KOPT-K1 (cell line): ENCODE results near the gene LOXL3.
"Not testable (repeated sequence)": the region's sequence is repeated elsewhere in the genome, so short reads cannot be mapped to it uniquely, and the experiment has no call there.

Source experiments
- H3K27ac ChIP-seq: fragments of 200-600 bp; sonication (generic); 2 replicates; pipeline ENCODE4 v1.5.1; 2016; ENCODE audit warnings: antibody characterized with exemption, mild to moderate bottlenecking, low read depth, low read length; ENCODE audit not compliant: poor library complexity, severe bottlenecking
- H3K36me3 ChIP-seq: fragments of 200-600 bp; sonication (generic); 2 replicates; pipeline ENCODE4 v1.5.1; 2017; ENCODE audit warnings: antibody characterized with exemption, mild to moderate bottlenecking, low read length, moderate library complexity; ENCODE audit not compliant: insufficient read depth
- H3K9me3 ChIP-seq: fragments of 200-600 bp; sonication (generic); 2 replicates; pipeline ENCODE4 v1.5.1; 2017; ENCODE audit warnings: antibody characterized with exemption, low read length, mild to moderate bottlenecking; ENCODE audit not compliant: insufficient read depth, poor library complexity, severe bottlenecking

The LOXL3 gene

DNA sequence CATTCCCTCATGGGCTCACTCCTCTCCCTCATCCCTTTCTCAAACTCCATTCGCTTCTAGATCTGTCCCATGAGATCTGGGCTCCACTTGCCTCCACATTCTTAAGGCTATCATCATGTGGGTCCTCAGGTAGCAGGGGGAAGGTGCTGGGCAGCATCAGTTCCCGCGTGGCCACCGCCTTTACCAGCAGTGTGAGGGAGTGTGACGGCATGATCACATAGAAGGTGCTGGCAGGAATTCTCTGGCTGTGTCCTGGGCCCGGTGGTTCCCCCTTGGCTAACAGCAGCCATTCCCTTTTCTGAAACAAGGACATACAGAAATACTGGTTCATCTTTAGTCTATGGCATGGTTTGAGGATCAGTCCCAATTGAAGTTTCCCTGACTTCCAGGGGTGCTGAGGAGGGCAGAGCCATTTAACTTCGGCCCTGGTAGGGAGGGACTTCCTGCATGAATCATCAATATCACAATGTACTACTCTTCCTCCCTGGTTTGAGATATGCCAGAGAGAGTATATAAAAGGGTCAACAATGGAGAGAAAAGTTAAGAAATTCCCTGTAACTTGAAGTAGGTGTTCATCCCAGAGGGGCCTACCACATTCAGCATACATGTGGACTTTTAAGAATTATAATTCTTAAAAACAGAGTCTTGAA lies 8.5 kb upstream of the LOXL3 start:
- Histone ChIP-seq H3K27ac (no peak overlapping the region), H3K9me3 (no peaks in the 10 kb centered on the region), H3K36me3 (no peaks in the 10 kb centered on the region)

DNA sequence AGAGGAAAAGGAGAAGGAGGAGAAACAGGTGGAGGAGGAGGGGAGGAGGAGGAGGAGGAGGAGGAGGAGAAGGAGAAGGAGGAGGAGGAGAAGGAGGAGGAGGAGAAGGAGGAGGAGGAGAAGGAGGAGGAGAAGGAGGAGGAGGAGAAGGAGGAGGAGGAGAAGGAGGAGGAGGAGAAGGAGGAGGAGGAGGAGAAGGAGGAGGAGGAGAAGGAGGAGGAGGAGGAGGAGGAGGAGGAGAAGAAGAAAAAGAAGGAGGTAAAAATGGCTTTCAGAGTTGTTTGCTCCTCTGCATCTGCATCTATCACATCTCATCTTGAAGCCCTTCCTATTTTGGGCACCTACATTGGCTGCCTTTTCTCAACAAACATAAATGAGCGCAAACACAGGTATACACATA lies 7.3 kb upstream of the LOXL3 start:
- H3K27ac ChIP-seq, H3K36me3 ChIP-seq, H3K9me3 ChIP-seq: not testable (repeated sequence)

DNA sequence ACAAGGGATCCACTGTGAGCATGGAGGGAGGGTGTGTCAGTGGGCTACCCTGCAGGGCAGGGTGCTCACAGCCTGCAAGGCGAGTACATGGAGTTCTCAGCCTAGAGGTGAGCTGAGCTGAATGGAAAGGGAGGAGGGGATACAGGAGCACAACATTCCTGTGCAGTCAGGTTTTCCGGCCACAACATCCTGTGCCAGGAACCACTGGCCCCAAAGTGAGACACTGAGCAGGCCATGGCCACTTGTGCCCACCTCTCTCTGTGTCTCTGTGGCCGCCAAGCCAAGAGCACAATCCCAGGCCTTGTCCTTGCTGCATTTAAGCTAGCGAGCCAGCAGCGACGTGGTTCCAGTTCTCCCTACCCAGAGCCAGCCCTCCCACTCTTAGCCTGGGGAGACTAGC lies 6.8 kb upstream of the LOXL3 start:
- no peak overlapping the region for H3K27ac ChIP-seq
- no peaks in the 10 kb centered on the region for H3K36me3 ChIP-seq
- H3K9me3 ChIP-seq = no peaks in the 10 kb centered on the region

DNA sequence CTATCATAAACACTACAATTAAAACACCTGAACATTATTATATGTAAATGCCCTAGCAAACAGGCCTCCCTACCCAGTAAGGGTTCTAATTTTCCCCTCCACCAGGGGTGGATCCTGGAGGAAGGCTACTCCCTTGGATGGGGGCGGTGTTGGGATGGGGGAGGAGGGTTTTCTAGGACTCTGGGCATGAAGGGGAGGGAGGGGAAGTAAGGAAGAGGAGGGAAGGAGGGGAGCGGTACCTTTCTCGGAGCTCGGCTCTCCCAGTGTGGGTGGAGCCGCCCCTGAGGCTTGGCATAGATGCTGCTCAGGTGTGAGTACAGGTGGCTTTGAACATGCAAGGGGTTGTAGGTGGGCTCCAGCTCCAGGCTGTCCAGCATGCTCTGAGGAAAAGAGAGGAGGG lies 6.2 kb upstream of the LOXL3 start:
- Histone ChIP-seq H3K27ac (no peak overlapping the region), H3K9me3 (no peaks in the 10 kb centered on the region), H3K36me3 (no peaks in the 10 kb centered on the region)

DNA sequence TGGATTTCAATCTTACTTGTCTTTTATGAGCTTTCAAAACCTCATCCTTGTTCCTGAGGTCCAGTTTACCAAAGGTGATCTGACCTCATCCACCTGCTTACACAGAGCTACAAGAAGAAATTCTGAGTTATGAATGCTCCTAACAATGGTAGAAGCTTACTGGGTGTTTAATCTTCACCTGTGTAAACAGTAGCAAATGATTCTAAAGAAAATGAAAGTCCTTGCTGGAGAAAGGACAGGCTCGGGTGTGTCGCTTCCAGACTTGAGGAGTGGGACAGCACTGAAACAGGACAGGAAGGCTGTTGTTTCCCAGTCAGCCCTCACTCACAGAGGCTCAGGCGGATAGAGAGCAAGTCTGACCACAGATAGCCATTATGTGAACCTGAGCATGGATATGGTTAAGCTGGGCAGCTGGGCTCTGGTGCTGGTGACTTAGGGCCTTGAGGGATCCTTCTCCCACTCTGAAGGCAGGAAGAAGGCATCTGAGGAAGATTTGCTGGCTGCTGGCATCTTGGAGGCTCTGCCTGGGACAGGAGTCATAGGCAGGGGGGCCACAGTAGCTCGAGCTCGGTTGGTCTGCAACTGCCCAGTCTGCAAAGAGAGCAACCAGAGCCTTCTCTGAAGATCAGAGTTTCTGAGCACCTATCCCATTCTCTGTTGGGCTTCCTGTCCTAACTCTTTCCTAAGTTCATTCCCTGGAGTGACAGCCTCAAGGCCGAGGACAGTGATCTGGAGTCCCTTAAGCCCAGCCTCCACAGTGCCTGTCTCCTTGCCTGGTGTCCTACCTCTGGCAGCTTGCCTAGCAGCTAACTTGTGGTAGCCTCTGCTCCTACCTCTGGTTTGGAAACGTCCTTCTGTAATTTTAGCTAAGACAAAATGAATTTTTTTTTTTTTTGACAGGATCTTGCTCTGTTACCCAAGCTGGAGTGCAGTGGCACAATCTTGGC lies 4.8 kb upstream of the LOXL3 start:
- H3K36me3 ChIP-seq = no peaks in the 10 kb centered on the region
- no peaks in the 10 kb centered on the region for H3K9me3 ChIP-seq
- H3K27ac ChIP-seq = no peak overlapping the region

DNA sequence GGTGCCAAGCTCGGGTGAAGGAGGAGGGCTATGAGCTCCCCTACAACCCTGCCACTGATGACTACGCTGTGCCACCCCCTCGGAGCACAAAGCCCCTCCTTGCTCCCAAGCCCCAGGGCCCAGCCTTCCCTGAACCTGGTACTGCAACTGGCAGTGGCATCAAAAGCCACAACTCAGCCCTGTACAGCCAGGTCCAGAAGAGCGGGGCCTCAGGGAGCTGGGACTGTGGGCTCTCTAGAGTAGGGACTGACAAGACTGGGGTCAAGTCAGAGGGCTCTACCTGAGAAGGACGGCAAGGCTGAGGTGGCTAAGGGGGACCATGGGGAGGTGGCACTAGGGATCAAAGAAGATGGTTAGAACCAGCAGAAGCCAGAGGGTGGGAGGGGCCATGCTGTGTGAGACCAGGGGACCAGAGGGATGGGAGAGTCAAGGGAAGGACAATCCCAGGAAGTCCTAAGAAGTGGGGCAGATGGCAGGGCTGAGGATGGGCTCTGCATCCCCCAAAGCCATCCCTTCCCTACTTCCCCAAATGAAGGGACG lies 3.2 kb upstream of the LOXL3 start:
- Histone ChIP-seq H3K9me3 (no peaks in the 10 kb centered on the region), H3K36me3 (no peaks in the 10 kb centered on the region), H3K27ac (no peak overlapping the region)

DNA sequence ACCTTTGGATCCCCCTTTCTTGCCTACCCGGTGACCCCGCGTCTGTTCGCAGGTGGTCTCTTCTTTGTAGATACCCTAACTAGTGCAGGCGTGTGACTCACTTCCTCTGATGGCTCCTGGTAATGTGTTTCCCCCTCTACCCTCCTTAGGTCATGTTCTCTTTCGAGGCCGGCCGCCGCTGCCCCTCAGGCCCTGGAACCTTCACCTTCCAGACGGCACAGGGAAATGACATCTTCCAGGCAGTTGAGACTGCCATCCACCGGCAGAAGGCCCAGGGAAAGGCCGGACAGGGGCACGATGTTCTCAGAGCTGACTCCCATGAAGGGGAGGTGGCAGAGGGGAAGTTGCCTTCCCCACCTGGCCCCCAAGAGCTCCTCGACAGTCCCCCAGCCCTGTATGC lies 2.4 kb upstream of the LOXL3 start:
- Histone ChIP-seq H3K9me3 (no peaks in the 10 kb centered on the region), H3K36me3 (no peaks in the 10 kb centered on the region), H3K27ac (no peak overlapping the region)

DNA sequence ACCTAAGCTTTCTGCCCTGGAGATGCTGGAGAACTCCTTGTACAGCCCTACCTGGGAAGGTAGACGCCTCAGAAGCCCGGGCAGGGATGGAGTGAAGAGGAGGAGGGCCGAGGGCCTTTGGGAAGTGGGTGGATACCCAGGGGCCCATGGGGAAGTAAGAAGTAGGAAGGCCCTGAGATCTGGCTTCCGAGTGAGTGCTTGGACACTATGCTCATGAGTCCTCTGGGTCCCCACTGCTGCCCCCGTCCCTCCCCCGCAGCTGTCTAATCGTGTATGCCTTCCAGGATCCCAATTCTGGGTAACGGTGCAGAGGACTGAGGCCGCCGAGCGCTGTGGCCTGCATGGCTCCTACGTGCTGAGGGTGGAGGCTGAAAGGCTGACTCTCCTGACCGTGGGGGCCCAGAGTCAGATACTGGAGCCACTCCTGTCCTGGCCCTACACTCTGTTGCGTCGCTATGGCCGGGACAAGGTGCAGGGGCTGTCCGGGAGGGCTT lies 1.9 kb upstream of the LOXL3 start:
- Histone ChIP-seq H3K9me3 (no peaks in the 10 kb centered on the region), H3K36me3 (no peaks in the 10 kb centered on the region), H3K27ac (no peak overlapping the region)

DNA sequence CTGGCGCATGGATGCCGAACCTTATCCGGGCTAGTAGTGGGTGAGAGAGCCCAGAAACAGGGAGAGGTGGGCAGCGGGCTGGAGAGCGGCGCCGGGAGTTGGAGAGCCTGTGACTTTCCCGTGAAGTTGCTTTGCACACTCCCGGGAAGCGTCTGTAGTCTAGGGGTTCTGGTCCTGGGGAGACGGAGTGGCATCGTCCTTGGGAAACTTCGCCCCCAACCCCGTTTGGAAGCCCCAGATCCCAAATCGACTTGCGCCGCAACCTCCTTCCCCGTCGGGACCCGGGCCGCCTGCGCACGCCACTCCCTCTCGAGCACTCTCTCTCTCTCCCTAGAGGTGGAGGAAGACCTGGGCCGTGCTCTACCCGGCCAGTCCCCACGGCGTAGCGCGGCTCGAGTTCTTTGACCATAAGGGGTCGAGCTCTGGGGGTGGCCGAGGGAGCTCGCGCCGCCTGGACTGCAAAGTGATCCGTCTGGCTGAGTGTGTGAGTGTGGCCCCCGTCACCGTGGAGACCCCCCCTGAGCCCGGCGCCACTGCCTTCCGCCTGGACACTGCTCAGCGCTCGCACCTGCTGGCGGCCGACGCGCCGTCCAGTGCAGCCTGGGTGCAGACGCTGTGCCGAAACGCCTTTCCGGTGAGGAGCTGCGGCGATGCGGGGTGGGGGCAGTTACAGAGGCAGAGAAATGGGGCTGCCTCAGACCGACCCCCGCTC lies 1.2 kb upstream of the LOXL3 start:
- Histone ChIP-seq H3K36me3 (no peaks in the 10 kb centered on the region), H3K27ac (peak overlapping the region; percentile 54), H3K9me3 (no peaks in the 10 kb centered on the region)

DNA sequence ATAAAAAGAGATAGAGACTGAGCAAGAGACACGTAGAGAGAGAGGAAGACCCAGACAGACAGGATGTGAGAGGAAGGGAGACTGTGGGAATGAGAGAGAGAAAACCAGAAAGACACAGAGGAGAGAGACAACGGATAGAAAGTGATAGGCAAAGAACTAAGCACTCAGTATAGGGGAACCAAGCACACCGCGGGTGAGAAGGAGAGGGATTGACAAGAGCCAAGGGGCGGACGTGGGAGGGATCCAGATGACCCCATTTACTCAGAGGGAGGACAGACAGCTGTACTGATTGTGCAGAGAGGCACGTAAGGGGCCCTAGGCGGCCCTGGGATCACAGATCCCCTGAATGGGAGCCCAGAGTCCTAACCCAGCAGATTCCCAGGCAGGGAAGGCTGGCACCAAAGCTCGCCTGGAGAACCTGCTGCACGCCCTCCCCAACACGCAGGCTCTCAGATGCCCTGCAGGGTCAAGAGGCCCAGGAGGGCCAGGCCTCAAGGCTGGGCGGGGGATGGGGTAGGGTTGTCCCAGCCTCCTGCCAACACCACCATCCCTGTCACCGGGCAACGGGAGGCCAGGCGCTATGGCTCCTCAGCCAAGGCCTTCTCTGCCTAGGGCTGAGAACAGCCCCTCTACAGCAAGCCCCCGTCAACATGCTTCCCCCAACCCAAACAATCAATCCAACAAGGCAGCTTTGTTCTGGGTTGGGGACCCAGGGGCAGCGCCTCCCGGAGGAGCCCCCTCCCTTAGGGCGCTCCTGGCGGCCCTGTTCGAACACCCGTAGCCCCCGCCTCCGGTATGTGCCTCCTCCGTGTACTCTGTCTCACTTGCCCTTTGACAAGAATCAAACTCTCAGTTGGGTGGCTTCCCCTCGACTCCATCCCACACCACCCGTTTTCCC lies 579 bp downstream of the LOXL3 start:
- H3K36me3 ChIP-seq = no peaks in the 10 kb centered on the region
- H3K27ac ChIP-seq = no peak overlapping the region
- H3K9me3 ChIP-seq = no peaks in the 10 kb centered on the region

DNA sequence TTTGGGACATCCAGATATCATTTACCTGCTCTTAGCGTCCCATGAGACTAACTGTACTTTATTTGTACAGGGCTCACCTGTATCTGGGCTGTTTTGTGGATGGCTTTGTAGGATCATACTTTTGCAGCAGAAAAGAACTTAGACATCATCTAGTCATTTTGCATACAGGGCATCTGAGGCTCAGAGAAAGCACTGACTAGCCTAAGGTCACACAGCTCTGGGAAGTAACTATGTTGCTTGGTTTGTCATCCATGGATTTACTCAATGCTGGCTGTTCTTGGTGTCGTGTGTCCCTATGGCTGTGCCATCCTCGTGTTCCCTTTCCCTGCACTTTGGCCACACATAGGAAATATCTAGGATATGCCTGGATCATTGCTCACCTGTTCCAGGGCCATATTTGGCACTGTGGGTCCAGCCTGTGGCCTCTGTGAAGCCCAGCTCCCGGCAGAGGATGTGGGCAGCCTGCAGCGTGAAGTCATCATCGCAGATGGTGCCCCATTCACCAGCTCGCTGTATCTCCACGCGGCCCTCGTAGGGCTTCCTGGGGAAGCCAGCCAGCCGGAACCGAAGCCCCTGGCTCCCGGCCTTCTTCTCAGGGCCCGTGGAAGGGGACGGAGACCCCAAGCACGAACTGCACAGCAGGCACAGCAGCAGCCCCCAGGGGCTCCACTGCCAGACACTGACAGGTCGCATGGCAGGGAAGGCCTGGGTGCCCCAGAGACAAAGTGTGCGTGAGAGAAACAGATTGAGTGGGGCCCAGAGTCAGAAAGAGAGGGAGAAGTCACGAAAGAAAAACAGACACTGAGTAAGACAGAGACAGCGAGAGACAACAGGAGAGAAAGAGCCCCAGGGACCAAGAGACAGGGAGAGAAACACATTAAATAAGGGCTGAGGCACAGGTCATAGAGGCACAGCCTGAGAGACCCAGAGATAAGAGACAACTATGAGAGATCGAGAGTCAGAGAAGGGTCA lies 1.5 kb downstream of the LOXL3 start:
- H3K27ac ChIP-seq = no peak overlapping the region
- H3K9me3 ChIP-seq = no peaks in the 10 kb centered on the region
- no peaks in the 10 kb centered on the region for H3K36me3 ChIP-seq

DNA sequence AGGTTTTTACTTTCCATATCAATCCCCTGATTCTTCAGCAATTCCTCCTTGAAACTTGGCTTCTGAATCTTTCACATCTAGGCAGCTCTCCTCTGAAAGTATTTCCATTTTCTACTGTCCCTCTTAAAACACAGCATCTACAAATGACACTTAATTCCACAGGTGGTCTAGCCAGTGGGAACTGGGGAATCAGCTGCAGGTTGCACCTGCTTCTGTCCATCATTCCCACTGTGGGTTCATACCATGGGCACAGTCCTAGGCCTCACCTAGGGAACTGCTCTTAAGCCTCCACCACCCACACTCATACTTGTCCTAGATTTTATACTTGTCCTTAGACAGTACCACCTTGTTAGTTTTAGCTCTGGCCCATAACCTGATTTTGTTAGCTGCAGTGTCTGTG lies 2.2 kb downstream of the LOXL3 start:
- H3K36me3 ChIP-seq = no peaks in the 10 kb centered on the region
- H3K9me3 ChIP-seq = no peaks in the 10 kb centered on the region
- no peak overlapping the region for H3K27ac ChIP-seq

DNA sequence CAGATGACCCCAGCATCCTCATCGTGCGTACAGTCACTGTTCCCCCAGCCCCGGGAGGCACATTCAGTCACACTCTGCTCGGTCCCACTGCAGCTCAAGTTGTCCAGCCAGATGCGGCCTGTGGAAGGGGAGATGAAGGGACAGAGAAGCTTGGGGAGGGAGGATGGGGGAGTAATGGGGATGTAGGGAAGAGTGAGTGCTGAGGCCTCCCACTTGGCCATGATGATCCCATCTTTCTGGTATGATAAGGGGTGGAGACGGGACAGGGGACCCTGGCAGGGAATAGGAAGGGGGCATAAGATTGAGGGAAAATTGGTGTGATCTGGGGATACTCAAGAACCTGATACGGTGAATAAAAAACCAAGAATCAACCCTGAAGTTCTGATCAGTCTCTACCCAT lies 3.5 kb downstream of the LOXL3 start:
- H3K36me3 ChIP-seq = no peaks in the 10 kb centered on the region
- no peaks in the 10 kb centered on the region for H3K9me3 ChIP-seq
- H3K27ac ChIP-seq = no peak overlapping the region
